ENCODE data around the gene ACAA1.

DNA sequence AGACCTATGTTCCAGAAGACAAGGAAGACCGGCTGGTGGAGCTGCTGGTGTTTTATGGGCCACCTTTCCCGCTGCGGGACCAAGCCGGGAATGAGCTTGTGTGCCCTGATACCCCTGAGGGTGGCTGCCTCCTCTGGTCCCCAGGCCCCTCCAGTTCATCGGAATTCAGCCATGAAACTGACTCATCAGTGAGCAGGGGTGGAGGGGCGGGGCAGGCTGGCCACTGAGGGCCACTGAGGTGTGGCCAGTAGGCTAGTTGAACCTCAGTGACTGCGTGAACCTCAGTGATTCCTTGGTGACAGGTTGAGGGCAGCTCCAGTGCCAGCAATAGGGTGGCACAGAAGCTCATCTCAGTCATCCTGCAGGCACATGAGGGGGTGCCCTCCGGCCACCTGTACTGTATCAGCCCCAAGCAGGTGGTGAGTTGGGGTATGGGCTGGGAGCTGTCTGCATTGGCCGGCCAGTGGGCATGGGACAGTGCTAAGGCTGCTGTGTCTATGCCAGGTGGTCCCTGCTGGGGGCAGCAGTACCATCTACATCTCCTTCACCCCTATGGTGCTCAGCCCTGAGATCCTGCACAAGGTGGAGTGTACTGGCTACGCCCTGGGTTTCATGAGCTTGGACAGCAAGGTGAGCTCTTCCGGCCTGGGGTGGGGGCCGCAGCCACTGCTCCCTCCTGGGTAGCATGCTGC lies 20.3 kb downstream of the ACAA1 start:
- TF ChIP-seq SIN3A (IDR thresholded peaks at IDR 0.05; ENCODE audit: borderline replicate concordance, low read depth, low read length) (no peak), RAD21 (IDR thresholded peaks at IDR 0.05; ENCODE audit: low read length) (no peak), EP300 (IDR thresholded peaks at IDR 0.05; ENCODE audit: borderline replicate concordance in 1 of 2, low read depth in 1 of 2, low read length in 1 of 2) (no peak), YY1 (IDR thresholded peaks at IDR 0.05; ENCODE audit: low read depth) (no peak), ELF1 (IDR thresholded peaks at IDR 0.05) (no peak), RFX5 (IDR thresholded peaks at IDR 0.05; ENCODE audit: low read length) (no peak), MAX (IDR thresholded peaks at IDR 0.05; ENCODE audit: low read depth) (no peak), RXRA (IDR thresholded peaks at IDR 0.05; ENCODE audit: borderline replicate concordance, low read depth) (no peak), SMC3 (IDR thresholded peaks at IDR 0.05; ENCODE audit: low read depth, low read length) (no peak), TCF12 (IDR thresholded peaks at IDR 0.05) (no peak)
- TF ChIP-seq, protein P1, sequence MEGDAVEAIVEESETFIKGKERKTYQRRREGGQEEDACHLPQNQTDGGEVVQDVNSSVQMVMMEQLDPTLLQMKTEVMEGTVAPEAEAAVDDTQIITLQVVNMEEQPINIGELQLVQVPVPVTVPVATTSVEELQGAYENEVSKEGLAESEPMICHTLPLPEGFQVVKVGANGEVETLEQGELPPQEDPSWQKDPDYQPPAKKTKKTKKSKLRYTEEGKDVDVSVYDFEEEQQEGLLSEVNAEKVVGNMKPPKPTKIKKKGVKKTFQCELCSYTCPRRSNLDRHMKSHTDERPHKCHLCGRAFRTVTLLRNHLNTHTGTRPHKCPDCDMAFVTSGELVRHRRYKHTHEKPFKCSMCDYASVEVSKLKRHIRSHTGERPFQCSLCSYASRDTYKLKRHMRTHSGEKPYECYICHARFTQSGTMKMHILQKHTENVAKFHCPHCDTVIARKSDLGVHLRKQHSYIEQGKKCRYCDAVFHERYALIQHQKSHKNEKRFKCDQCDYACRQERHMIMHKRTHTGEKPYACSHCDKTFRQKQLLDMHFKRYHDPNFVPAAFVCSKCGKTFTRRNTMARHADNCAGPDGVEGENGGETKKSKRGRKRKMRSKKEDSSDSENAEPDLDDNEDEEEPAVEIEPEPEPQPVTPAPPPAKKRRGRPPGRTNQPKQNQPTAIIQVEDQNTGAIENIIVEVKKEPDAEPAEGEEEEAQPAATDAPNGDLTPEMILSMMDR (IDR thresholded peaks at IDR 0.05): no peak
- TF ChIP-seq, protein P2, sequence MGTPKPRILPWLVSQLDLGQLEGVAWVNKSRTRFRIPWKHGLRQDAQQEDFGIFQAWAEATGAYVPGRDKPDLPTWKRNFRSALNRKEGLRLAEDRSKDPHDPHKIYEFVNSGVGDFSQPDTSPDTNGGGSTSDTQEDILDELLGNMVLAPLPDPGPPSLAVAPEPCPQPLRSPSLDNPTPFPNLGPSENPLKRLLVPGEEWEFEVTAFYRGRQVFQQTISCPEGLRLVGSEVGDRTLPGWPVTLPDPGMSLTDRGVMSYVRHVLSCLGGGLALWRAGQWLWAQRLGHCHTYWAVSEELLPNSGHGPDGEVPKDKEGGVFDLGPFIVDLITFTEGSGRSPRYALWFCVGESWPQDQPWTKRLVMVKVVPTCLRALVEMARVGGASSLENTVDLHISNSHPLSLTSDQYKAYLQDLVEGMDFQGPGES (IDR thresholded peaks at IDR 0.05; ENCODE audit: low read depth, low read length): no peak
